Mucosa of descending colon (tissue), 3 donors: ENCODE data around the gene DCAF15. TPM values are rescaled to one million over a fixed set of nuclear protein-coding genes. Genes with fewer than 3 reads are reported as not detected.
"Not testable (repeated sequence)": the region's sequence is repeated elsewhere in the genome, so short reads cannot be mapped to it uniquely, and the experiment has no call there.

Experiments
- ATAC-seq: fragments of 200-7000 bp; cut with Tn5 transposase; one replicate; pipeline ENCODE4 v1.9.1; 2020; ENCODE audit warnings: mild to moderate bottlenecking, moderate library complexity
- DNase-seq, 3 donors: peaks; one replicate each; pipeline ENCODE4 v3.0.0-alpha.2; 2020
- H3K36me3 ChIP-seq: fragments of 200-600 bp; one replicate; pipeline ENCODE4 v1.8.0; 2021; ENCODE audit warnings: low read depth, mild to moderate bottlenecking
- H3K4me1 ChIP-seq: fragments of 200-600 bp; one replicate; pipeline ENCODE4 v1.8.0; 2021; ENCODE audit warnings: low read depth, mild to moderate bottlenecking
- H3K4me3 ChIP-seq: fragments of 200-600 bp; one replicate; pipeline ENCODE4 v1.8.0; 2021; ENCODE audit warnings: mild to moderate bottlenecking
- H3K9me3 ChIP-seq: fragments of 200-600 bp; one replicate; pipeline ENCODE4 v1.8.0; 2021; ENCODE audit warnings: mild to moderate bottlenecking
- CTCF ChIP-seq: fragments of 200-600 bp; IDR thresholded peaks from one replicate; pipeline ENCODE4 v1.8.0; 2022; ENCODE audit warnings: antibody characterized with exemption, mild to moderate bottlenecking
- intact Hi-C, 2 donors: fragments of 100-400 bp; cut with DNase I in 1 of 2; cut with micrococcal nuclease in 1 of 2; formaldehyde crosslinking; loops; one replicate each; pipeline versions ENCODE4 v1.11.0 to v1.11.1; 2022; cut with DNase I, micrococcal nuclease
- total RNA-seq, 3 donors: library from RNA; stranded (reverse); fragmentation: NEBNext Ultra II Directional in 2 of 3; extraction: Animal tissue kit (Norgen Biotek cat#: 25700) in 2 of 3; gene quantifications; one replicate each; pipeline versions ENCODE4 v1.2.1 to v1.2.4, GENCODE V29; 2021 to 2023
- donor health status: DM: no; HTN: no; CAD: no; lungs with moderate emphysema.
- donor health status: DM: no; HTN: no; CAD: no.
- donor health status: DM: no; HTN: yes; CAD: no.

Gene DCAF15
- total RNA-seq, 3 donors from 2014 or later, result 26.4 to 35.2 (median 34.7) TPM

- ATAC-seq (no peak), DNase-seq (no peak)
- Histone ChIP-seq H3K4me3 (no peak overlapping the region), H3K9me3 (no peaks in the 10 kb centered on the region), H3K4me1 (no peaks in the 10 kb centered on the region), H3K36me3 (peaks cover 3% of the 10 kb centered on the region)
- intact Hi-C loops, result no loop called here
- no peak for TF ChIP-seq CTCF
These were observed 13.8 kb downstream of the DCAF15 start for GRCh38 chr19:13965926-13966683.

- intact Hi-C loops, result no loop called here
- no peak for DNase-seq
- H3K9me3 ChIP-seq, result no peaks in the 10 kb centered on the region
- no peak for TF ChIP-seq CTCF
- H3K4me3 ChIP-seq, result no peak overlapping the region
- peaks cover 3% of the 10 kb centered on the region for H3K36me3 ChIP-seq
- no peaks in the 10 kb centered on the region for H3K4me1 ChIP-seq
- no peak for ATAC-seq
These were observed 14.4 kb downstream of the DCAF15 start for GRCh38 chr19:13966684-13967128.

GRCh38 chr19:13967206-13967605 lies 14.9 kb downstream of the DCAF15 start:
- H3K9me3 ChIP-seq, DNase-seq, H3K36me3 ChIP-seq, intact Hi-C loops, H3K4me1 ChIP-seq, ATAC-seq, H3K4me3 ChIP-seq: not testable (repeated sequence)

GRCh38 chr19:13968383-13968935 lies 16.1 kb downstream of the DCAF15 start:
- H3K4me1 ChIP-seq, result no peaks in the 10 kb centered on the region
- no peak for ATAC-seq
- H3K9me3 ChIP-seq, result no peaks in the 10 kb centered on the region
- peaks cover 3% of the 10 kb centered on the region for H3K36me3 ChIP-seq
- intact Hi-C loops, result no loop called here
- H3K4me3 ChIP-seq, result no peak overlapping the region
- TF ChIP-seq CTCF, result no peak
- DNase-seq, result no peak

- no peaks in the 10 kb centered on the region for H3K4me1 ChIP-seq
- intact Hi-C loops, result no loop called here
- ATAC-seq (no peak), DNase-seq (no peak)
- H3K4me3 ChIP-seq, result no peak overlapping the region
- peaks cover 3% of the 10 kb centered on the region for H3K36me3 ChIP-seq
- TF ChIP-seq CTCF, result no peak
- no peaks in the 10 kb centered on the region for H3K9me3 ChIP-seq
These were observed 16.7 kb downstream of the DCAF15 start for GRCh38 chr19:13968999-13969398.

- ATAC-seq, result no peak
- no peak for TF ChIP-seq CTCF
- intact Hi-C loops, result no loop called here
These were observed 17.6 kb downstream of the DCAF15 start for GRCh38 chr19:13969897-13970296.

GRCh38 chr19:13971868-13972267 lies 19.6 kb downstream of the DCAF15 start:
- ATAC-seq, H3K36me3 ChIP-seq, intact Hi-C loops: not testable (repeated sequence)

More at GRCh38 chr19:13969897-13970296, 17.6 kb downstream of the DCAF15 start:
- Histone ChIP-seq H3K9me3 (no peaks in the 10 kb centered on the region), H3K36me3 (peaks cover 3% of the 10 kb centered on the region), H3K4me1 (no peaks in the 10 kb centered on the region), H3K4me3 (no peak overlapping the region)
- no peak for DNase-seq

More at GRCh38 chr19:13971868-13972267, 19.6 kb downstream of the DCAF15 start:
- not testable (repeated sequence) for H3K9me3 ChIP-seq, DNase-seq, H3K4me3 ChIP-seq, H3K4me1 ChIP-seq
